AG10803 (cell line): ENCODE measurements around the gene SLC7A4.
A peak's percentile ranks its signal among the peaks of the same experiment; 100 is the strongest.

Experiments
- DNase-seq: peaks from one replicate; pipeline ENCODE4 v3.0.0; 2010; ENCODE audit warnings: low read depth
- H3K4me3 ChIP-seq: 2 replicates; pipeline ENCODE4 v1.5.1; 2011; ENCODE audit warnings: mild to moderate bottlenecking, low read length, control low read depth
- TF ChIP-seq, protein P1 (sequence below): conservative IDR thresholded peaks from 2 replicates; pipeline ENCODE4 v1.5.1; 2011; ENCODE audit warnings: mild to moderate bottlenecking, low read length, control low read depth, inconsistent platforms

Gene SLC7A4

DNA sequence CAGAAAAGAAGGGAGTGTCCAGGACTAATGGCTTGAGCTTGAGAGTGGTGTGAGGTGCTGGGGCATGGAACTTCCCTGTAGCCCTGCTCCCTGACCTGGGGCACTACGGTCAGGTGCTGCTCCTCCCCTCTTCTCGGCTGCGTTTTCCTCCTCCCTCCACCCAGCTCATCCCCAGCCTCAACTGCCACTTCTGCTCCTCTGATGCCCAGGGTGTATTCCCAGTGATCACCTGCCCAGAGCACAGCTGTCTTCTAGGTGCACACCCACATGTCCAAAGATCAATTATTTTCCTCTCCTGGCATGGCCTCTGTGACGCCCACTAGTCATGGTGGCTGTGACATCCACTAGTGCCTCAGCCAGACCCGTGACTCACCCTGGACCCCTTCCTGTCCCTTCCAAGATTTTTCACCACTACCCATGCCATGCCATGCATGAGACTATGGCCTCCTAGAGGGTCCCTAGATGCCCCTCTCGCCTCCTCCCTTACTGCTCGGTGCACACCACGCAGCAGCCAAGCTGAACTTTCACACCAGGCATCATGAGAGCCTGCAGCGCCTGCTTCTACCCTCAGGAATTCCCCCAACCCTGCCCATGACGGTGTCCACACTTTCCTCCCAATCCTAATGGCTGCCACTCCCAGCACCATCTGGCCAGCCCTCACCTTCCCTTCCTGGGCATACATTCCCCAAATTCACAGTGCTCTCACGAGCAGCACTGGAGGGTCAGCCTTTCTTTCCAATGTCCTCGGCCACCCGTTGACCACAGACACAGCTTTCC lies 15.5 kb downstream of the SLC7A4 start:
- DNase-seq: no peak
- no peak overlapping the region for H3K4me3 ChIP-seq
- TF ChIP-seq, protein P1, sequence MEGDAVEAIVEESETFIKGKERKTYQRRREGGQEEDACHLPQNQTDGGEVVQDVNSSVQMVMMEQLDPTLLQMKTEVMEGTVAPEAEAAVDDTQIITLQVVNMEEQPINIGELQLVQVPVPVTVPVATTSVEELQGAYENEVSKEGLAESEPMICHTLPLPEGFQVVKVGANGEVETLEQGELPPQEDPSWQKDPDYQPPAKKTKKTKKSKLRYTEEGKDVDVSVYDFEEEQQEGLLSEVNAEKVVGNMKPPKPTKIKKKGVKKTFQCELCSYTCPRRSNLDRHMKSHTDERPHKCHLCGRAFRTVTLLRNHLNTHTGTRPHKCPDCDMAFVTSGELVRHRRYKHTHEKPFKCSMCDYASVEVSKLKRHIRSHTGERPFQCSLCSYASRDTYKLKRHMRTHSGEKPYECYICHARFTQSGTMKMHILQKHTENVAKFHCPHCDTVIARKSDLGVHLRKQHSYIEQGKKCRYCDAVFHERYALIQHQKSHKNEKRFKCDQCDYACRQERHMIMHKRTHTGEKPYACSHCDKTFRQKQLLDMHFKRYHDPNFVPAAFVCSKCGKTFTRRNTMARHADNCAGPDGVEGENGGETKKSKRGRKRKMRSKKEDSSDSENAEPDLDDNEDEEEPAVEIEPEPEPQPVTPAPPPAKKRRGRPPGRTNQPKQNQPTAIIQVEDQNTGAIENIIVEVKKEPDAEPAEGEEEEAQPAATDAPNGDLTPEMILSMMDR: no peak

DNA sequence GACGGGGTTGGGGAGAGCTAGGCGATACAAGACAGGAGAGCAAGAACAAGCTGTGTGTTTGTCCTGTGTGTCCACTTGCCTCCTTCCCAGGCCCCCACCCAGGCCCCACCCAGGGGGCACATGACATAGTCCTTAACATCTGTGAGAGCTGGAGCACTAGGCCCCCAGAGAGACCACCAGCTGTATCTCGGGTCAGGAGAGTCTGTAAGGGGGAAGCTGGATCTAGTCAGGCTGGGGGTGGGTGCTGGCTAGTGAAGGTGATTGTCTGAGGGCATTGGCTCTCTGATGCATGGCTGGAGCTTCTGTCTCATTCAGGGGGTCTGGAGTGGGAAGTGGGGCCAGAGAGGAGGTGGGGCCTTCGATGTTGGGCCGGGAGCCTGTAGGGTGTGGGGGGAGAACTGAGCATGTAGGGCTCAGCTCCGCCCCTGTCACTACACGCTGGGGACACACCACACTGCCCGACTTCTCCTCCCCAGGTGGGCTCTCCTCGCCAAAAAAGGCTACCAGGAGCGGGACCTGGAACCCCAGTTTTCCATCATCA lies 16.8 kb downstream of the SLC7A4 start:
- TF ChIP-seq, protein P1: no peak
- peak overlapping the region; percentile 69 for H3K4me3 ChIP-seq
- DNase-seq: no peak

DNA sequence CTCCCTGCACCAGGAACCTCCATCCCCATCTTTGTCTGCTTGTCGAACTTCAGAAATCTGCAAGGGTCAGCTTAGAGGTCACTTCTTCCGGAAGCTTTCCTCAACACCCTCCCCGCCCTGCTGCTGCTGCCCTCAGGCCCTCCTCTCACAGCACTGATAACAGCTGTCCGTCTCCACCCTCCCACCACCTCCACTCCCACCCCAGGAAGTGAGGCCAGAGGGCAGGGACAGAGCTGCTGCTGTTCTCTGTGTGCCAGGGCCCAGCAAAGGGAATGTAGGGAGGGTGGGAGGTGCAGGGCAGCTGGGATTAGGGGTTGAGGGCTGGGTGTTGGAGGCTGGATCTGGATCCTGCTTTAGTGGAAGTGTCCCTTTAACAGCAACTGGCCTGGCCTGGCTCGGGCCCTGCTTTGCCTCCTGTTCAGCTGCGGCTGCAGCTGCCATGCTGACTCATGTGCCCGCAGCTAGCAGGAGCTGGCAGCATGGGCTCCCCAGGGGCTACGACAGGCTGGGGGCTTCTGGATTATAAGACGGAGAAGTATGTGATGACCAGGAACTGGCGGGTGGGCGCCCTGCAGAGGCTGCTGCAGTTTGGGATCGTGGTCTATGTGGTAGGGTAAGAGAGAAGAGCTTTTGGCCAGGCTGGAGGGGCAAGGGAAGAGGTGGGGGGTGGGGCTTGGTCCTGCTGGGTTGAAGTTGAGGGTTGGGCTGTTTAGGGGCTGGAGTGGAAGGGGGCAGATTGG lies 17.5 kb downstream of the SLC7A4 start, which contains the start of gene P2RX6:
Gene P2RX6 (plus strand): TSS at position 440 of the 740 bp plus-strand sequence. CDS start 10 bp downstream, at position 450.
- TF ChIP-seq, protein P1: no peak
- H3K4me3 ChIP-seq: peak within 1 kb of the TSS; percentile 69
- peak; percentile 33 for DNase-seq

DNA sequence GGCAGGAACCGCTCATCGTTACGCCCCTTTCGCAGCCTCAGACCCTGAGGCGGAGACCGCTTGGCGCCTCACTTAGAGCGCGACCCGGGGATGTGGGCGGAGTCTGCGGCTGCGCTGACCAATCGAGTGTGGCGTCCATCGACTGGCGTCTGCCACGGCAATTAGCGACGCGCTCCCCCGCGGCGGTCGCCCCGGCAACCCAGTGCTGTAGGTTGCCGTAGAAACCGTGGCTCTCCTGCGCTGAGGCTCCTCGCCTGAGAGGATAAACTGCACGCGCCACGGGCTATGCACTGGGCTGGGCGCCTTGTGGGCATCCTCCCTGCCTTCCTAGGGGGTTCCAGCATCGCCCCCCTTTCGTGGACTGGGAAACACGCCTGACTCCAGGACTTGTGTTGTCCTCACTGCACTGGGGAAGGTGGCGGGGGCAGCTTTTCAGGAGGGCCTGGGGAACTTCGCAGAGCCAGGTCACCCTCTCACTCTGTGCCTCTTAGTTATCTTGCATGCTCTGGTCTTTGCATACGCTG lies 18.1 kb downstream of the SLC7A4 start:
- H3K4me3 ChIP-seq: peak overlapping the region; percentile 69
- peak; percentile 83 for DNase-seq
- TF ChIP-seq, protein P1: no peak

DNA sequence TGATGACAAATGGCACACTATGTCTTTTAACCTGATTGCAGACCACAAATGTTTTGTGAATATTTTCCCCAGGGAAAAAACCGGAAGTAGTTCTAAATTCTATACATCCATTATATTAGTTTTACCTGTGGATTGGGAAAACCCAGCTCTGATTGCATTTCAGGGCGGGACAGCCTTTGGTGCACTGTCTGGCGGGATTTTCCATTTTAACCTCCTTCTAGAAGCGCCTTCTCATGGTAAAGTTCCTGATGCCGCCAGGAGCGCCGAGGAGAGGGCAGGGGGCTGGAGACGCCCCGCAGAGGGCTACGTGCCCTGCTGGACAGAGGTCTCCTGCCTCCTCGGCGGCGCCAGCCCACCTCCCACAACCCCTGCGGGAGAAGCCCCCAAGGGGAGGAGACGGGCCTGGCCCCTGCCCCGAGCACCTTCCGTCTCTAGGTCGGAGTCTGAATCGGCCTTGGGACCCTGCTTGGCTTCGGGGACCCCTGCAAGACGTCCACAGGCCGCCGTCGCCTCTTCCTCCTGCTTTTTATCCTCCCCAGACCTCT lies 18.6 kb downstream of the SLC7A4 start:
- no peak for DNase-seq
- peak overlapping the region; percentile 69 for H3K4me3 ChIP-seq
- TF ChIP-seq, protein P1: no peak

DNA sequence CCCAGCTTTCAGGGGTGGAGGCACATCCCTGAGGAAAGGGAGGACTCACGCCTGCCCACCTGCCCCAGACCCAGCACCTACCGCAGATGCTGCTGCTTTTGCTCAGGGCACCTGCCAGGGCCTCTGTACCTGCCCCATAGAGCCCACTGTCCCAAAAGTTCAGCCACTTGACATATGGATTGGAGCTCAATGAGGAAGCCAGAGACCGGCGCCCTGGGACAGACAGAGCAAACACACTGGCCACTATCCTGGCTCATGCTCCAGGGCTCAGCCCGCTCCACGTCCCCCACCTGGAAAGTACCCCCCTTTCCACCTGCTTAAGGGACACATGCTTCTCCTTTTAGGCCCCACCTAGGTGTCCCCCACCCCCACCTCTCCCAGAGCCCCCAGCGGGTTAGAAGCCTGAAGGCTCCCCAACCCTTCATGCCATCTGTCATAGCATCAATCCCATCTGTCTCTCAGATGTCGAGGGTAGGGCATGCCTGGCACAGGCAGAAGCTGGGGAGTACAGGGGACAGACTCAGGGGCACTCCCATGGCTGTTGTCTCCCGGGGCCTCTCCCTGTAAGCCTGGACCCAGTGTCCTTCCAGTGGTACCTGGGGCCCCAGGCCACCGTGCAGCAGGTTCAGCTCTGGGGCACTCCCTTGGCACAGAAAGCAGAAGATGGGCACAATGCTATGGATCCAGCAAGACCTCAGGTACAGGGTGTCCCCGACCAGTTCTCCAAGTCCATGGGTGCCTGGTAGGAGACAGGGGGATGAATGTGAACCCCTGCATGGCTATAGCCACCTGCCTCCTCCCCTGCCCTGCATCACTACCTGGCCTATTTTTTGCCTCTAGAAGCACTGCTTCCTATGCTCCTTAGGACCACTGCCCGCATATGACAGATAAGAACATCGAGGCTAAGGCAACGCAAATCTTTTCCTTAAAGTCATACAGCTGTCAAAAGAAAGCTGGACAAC lies 19.6 kb downstream of the SLC7A4 start:
- no peak overlapping the region for H3K4me3 ChIP-seq
- no peak for DNase-seq
- TF ChIP-seq, protein P1: no peak
